EH (cell line): ENCODE results near the gene HUWE1.
"Not testable (repeated sequence)": the region's sequence is repeated elsewhere in the genome, so short reads cannot be mapped to it uniquely, and the experiment has no call there.

Experiments used
- DNase-seq: peaks from one replicate; pipeline ENCODE4 v3.0.0-alpha.2; 2015; ENCODE audit warnings: low read depth

Gene HUWE1

GRCh38 chrX:53531255-53531966 is 155.1 kb downstream of the HUWE1 start:
- DNase-seq = not testable (repeated sequence)

- DNase-seq = no peak
Measured at GRCh38 chrX:53526999-53527398, 159.5 kb downstream of the HUWE1 start.

- no peak for DNase-seq
Measured at GRCh38 chrX:53511322-53511721, 175.2 kb downstream of the HUWE1 start.

GRCh38 chrX:53504035-53504434 is 182.5 kb downstream of the HUWE1 start:
- not testable (repeated sequence) for DNase-seq

- DNase-seq = peak; percentile 36
Measured at GRCh38 chrX:53494436-53494835, 192.1 kb downstream of the HUWE1 start.

- DNase-seq = no peak
Measured at GRCh38 chrX:53486285-53486684, 200.2 kb downstream of the HUWE1 start.

GRCh38 chrX:53483838-53484405 is 202.6 kb downstream of the HUWE1 start:
- peak; percentile 28 for DNase-seq

GRCh38 chrX:53483416-53483815 is 203.1 kb downstream of the HUWE1 start:
- DNase-seq = no peak
